ENCODE measurements around the gene CDCP1. TPM values are rescaled to one million over a fixed set of nuclear protein-coding genes. Genes with fewer than 3 reads are reported as not detected.
A peak's percentile ranks its signal among the peaks of the same experiment; 100 is the strongest.
"Not testable (repeated sequence)": the region's sequence is repeated elsewhere in the genome, so short reads cannot be mapped to it uniquely, and the experiment has no call there.

CDCP1 gene
- total RNA-seq, 1 donor from 2014 or later, result 4.8 TPM

DNA sequence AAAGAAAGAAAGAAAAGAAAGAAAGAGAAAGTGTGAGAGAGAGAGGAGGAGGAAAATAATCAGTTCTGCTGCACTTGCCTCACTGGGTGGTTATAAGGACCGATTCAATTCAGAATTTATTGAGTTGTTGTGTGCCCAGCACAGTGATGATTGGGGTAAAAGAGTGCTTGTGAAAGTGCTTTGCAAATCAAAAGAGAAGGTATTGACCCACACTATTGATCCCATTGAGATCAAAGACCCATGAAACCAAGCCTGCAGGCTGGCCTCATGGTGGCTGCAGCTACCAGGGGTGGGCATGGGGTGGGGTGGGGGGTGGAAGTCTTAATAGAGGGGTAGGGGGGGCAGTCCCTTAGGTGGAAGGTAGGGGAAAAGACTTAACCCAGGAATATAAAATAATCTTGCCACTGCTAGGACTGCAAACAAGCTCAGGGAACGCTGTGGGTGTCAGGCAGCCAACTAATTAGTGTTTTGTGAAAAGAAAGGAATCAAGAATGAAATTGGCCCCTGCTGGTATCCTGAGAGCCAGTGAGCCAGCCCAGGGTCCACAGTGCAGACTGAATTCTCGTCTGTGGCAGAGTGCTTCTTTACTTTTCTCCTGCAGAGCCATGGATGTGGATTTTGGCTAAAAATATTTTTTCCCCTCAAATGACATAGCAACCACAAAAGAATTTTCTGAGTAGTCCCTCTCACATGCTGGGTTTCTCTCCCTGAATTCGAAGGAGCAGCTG lies 85.8 kb downstream of the CDCP1 start:
- DNase-seq (ENCODE audit: low spot score), result no peak

DNA sequence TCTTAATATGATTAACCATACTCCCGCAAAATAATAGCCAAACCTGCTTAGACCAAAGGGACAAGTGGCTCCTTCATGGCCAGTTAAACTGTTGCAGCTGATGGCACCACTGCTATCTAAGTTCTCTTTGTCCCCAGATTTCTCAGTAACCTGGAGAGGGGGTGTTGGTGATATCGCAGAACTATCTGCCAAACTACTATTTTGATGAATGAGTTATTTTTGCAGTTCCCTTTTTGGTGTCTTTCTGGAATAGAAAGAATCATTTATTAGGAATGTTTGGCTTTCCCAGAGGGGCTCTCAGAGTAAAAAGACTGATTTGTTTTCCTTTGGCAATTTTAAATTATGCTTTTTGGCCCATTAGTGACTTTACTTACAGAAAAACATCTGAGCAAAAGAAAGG lies 87.0 kb downstream of the CDCP1 start:
- DNase-seq (ENCODE audit: low spot score), result no peak

DNA sequence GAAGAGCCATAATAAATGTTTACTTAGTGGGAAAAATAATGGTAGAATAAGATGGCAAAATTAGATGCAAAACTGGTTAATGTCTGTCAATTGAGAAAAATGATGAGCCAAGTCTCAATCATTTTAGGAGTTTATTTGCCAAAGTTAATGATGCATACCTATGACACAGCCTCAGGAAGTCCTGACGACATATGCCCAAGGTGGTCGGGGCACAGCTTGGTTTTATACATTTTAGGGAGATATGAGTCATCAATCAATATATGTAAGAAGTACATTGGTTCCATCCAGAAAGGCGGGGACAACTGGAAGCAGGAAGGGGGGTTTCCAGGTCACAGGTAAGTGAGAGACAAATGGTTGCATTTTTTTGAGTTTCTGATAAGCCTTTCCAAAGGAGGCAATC lies 88.6 kb downstream of the CDCP1 start:
- no peak for DNase-seq (ENCODE audit: low spot score)

DNA sequence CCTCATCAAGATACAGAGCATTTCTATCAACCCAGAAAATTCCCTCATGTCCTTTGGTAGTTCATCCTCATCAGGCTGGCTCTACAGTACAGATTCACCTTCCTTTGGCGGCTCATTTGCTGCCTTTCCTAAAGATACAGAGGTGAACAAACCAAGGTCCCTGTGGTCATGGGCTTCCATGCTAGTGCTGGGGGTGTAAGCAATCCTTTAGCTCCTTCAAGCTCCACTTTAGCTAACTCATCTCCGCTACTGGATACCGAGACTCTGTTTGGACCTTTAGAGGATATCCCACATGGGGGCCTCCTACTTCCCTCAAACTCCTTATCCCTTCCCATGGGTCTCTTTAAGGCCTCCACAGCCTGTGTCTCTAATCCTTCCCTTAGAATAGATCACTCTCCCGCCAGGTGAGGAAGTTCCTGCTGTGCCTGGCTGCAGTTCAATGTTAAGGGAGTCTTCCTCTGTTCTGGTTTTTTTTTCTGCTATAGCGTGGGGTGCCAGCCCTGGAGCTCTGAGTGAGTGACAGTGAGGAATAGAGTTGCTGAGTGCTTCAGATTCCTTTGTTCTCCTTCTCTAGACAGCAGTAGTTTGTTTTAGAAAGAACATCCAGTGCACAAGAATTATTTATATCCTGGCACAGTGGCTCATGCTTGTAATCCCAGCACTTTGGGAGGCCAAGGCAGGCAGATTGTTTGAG lies 89.4 kb downstream of the CDCP1 start:
- DNase-seq (ENCODE audit: low spot score), result no peak

DNA sequence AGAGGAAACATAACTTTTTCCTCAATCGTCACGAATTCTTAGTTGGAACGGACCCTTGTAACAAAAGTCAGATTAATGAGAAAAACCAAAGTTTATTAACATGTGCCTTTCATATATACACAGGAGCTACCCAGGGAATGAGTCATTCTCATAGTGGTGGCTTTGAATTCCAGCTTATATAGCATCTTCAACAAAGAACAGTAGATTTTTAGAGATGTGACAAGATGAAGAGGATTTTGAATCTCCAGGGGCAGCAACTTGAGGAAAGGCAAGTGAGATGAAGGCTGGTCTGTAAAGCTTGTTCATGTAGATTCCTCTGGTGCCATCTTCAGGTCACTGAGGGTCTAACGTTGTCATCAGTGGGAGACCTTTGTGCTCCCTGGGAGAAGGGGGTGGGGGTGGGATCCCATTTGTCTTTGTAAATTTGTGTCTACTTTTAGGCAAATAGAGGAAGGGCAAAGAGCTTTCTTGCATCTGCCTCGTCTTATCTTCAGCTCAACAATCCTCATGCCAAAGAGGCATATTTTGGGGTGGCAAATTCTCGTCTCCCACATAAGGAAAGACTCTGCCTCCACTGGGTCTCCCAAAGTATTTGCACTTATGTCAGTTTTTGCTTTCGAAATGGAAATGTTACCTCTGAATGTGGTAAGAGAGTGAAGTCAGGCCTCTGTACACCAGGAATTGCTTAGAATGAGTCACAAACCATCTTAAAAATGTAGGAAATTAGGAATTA lies 90.6 kb downstream of the CDCP1 start:
- DNase-seq (ENCODE audit: low spot score), result no peak

DNA sequence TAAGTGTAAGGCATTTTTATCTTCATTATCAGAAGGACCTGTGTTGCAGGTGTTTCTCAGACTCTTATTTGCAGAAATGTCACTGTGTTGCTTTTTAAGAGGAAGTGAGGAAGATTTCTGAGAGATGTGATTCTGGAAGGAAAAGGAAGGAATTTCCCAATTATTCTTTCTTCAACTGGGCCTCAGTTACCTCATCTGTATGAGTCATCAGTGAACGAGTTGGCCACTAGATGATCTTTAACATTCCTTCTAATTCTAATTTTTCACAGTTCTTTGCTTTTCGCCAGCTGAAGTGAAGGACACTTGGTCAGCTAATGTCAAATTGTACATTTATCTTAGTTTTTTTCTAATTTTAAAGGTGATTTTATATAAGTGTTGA lies 91.2 kb downstream of the CDCP1 start:
- no peak for DNase-seq (ENCODE audit: low spot score)

DNA sequence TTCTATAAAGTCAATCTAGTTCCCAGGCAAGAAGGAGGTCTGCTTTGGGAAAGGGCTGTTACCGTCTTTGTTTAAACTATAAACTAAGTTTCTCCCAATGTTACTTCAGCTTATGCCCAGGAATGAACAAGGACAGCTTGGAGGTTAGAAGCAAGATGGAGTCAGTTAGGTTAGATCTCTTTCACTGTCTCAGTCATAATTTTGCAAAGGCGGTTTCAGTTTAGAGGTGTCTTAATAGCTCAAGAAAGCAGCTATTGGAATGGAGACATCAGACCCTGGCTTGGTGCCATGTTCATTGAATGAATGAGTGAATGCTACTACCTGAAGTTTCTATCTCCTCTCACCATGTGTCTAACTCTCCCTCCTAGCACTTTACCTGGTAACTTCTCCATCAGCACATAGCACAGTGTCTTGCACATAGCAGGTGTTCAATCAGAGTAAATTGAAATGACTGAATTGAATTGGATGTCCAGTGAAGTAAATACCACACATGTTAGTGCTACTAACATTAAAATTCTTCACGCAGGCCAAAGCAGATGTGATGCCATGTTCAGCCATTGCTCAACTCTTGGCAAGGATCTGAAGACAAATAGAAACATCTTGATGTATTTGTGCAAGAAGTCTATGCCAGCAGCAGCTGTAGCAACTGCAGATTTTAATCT lies 91.9 kb downstream of the CDCP1 start:
- DNase-seq (ENCODE audit: low spot score), result no peak

DNA sequence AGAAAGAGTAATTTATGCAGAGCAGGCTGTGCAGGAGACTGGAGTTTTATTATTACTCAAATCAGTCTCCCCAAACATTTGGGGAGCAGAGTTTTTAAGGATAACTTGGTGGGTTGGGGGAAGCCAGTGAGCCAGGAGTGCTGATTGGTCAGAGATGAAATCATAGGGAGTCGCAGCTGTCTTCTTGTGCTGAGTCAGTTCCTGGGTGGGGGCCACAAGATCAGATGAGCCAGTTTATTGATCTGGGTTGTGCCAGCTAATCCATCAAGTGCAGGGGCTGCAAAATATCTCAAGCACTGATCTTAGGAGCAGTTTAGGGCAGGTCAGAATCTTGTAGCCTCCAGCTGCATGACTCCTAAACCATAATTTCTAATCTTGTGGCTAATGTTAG lies 92.4 kb downstream of the CDCP1 start:
- DNase-seq (ENCODE audit: low spot score), result not testable (repeated sequence)

DNA sequence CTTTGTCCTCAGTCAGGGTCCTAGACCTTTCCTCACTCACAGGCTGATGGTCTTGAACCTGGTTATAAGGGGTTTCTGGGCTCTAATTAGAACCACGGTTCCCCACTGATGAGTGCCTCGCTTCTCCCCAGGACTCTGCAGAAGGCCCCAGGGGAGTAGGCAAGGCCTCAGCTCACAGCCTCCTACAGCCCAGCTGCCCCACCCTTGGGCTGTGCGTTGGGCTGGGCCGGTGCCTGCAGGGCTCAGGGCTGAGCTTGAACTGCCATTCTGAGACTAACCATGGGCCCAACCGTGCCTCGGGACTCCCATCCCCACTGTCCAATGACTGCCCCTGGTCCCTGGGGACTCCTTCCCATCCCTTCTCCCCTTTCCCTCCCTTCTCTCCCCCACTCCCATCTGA lies 94.5 kb downstream of the CDCP1 start:
- DNase-seq (ENCODE audit: low spot score), result no peak

DNA sequence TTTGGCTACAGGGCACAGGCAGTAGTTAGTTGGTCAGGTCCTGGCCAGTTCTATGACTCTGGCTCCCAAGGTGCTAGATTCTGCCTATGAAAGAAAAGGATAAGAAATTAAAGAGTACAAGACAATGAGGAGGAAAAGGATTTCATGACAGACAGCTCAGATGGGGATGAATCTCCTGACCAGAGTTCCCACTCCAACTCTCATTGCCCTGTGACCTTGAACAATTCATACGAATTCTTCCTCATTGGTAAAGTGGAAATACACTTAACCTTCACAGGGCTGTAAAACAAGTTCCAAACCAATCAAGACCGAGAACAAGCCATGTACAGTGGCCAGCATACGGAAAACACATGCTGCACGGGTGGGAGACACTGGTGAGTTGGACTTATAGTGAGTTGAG lies 96.4 kb downstream of the CDCP1 start:
- no peak for DNase-seq (ENCODE audit: low spot score)

DNA sequence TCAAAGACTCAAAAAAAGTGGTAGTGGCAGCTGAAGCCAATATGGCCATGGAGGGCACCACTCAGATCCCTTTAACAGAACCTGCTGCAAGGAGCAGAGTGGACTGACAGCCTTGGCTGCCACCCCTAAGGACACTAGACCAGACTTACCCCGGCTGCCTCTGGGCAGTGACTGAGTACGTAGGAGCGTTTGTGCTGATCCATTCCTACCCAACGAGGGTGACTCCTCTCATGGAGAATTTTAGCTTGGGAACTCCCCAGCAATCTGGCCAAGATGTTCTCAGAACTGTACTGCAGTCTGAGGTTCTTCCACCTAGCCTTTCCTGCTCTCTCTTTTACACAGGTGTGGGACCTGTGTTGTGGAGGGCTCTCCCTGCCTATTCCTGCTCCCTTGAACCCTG lies 97.9 kb downstream of the CDCP1 start:
- no peak for DNase-seq (ENCODE audit: low spot score)

DNA sequence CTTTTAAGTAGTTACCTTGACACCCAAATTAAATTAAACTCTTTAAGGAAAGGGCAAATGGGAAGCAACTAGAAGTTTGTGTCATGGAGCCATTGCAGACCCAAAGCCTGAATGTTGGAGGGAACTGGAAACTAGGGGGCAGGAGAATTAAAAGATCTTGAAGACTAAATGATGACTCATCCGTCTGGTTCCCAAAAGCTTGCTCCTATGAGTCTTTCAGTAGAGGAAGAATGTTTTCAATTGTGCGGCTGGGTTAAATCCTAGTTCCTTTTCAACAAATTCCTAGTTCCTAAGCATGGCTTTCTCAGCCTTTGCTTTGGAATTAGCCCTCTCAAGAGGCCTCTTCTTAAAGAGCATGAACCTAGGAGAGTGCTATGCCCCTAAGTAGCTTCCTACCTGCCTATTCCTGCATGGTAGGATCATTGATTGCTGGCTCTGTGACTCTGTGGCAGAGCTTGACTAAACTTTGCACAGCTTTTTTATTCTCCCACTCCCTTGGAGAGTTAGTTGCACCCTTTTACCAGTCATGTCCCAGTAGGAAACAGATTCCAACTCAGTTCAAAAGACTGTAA lies 102.4 kb downstream of the CDCP1 start:
- DNase-seq (ENCODE audit: low spot score), result no peak

DNA sequence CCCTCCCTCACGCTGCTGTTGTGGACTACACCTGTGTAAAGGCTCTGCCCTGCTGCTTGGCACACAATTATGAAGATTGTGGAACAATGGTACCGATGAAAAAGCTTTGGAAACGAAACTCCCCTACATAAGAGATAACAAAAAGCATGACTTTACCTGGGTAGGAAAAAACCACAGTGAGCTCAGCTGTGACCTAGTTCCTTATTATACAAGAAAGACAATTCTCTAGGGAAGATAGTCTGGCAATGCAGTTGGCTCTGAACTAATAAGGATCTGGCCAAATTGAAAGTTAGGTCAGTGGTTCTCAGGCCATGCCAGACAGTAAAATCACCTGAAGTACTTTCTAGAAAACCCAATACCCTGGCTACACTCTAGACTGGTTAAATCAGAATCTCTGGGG lies 104.0 kb downstream of the CDCP1 start:
- no peak for DNase-seq (ENCODE audit: low spot score)

DNA sequence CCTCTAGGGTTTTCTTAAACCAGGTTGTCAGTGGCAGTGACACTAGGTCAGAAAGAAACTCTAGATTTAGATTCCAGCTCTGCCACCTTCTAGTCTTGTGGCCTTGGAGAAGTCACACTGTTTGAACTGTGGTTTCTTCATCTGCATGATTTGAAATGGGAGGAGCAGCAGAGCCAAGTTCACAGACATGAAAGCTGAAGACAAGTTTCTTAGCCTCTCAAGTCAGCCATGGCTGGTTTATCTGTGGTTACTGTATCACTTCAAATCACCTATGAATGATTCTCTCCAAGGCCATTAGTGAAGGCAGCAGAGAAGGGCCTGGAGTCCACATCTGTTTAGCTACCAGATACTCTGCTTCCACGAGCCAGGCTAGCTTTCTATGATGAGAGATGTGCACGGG lies 104.5 kb downstream of the CDCP1 start:
- DNase-seq (ENCODE audit: low spot score), result no peak

DNA sequence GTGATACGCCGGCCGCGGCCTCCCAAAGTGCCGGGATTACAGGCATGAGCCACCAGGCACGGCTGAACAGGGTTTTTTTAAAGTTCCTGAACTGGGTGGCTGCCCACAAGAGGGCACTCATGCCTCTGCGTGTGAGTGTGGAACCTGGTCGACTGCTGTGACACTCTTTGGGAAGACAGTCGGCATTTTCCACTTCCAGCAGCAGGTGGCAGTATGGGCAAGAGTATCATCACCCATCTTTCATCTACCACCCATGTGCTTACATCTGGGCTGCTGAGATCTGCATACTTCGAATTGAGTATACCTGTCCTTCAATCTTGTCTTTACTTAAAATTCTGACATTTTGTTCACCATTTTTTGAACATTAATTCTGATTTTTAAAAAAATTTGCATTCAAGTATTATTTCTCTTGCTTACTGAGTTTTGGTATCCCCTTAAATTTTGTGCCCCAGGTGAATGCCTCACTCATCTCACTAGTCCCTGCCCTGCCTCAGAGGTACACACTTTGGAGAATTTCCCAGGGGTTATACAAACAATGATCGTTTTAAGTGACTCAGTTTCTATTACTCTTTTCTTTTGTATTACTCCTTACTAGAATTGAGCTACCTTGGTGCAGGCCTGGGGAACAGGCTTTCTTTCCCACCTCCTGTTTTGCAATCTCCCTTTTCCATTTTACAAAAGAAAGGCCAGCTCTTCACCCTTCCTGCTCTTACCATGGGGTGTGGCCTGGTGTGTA lies 108.3 kb downstream of the CDCP1 start:
- peak; percentile 93 for DNase-seq (ENCODE audit: low spot score)

DNA sequence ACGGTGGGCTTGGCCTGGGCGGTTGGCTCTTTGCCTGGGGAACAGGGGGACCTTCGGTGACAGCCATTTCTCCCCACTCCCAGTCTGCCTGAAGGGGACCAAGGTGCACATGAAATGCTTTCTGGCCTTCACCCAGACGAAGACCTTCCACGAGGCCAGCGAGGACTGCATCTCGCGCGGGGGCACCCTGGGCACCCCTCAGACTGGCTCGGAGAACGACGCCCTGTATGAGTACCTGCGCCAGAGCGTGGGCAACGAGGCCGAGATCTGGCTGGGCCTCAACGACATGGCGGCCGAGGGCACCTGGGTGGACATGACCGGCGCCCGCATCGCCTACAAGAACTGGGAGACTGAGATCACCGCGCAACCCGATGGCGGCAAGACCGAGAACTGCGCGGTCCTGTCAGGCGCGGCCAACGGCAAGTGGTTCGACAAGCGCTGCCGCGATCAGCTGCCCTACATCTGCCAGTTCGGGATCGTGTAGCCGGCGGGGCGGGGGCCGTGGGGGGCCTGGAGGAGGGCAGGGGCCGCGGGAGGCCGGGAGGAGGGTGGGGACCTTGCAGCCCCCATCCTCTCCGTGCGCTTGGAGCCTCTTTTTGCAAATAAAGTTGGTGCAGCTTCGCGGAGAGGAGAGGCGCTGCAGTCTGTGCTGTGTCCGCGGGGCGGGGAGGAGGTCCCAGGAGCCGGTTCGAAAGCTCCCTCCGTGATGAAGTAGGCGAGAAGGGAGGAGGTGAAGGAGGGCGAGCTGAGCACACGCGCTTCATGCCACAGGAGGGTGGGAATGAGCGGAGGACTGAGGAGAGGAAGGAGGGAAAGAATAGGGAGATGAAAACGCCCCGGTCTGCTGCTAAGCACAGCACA lies 110.5 kb downstream of the CDCP1 start:
- DNase-seq (ENCODE audit: low spot score), result no peak

DNA sequence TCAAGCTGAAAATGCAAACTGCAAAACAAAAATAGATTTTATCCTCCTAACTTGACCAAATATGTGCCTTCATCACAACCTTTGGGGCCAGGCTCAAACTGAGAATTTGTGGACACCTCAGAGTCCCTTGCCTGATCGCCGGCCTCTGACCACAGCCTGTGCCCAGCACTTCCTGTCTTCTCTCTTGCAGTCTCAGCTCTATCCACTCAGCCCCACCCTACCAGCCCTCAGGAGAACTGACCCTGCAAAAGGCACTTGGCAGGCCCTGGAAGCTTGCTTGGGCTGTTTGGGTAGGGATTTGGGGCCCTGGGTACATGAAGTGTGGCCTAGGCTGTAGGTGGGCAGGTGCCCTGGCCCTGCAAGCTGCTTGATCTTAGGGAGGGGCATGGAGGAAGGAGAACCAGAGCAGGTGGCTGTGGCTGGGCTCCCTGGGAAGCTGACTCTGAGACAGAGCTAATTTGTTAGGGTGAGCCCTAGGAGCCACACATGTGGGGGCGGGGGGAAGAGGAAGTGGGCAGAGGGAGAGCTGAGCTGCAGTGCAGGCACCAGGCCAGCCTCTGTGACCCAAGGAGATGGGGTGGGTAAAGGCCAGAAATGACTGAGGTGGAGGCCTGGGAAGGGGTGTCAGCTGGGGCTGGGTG lies 111.4 kb downstream of the CDCP1 start:
- DNase-seq (ENCODE audit: low spot score), result peak; percentile 91

DNA sequence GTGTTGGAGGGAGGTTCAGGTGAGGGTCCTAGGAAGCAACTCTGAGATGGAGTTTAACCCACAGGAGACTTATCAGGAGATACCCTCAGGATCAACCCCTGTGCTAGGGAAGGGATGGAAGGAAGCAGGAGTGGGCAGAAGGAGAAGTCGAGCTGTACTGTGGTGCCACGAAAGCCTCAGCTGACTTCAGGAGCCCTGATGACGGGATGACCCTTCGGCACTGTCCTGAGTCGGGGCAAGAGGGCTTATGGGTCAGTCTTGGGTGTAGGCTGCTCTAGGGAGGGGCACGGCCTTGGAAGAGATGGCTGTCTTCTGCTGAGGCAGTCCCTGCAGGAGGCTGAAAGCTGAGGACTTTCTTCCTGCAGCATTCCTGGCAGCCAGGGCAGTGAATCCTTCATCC lies 112.4 kb downstream of the CDCP1 start:
- DNase-seq (ENCODE audit: low spot score), result no peak
